ENCODE data around the gene ELL. TPM values are rescaled to one million over a fixed set of nuclear protein-coding genes. Genes with fewer than 3 reads are reported as not detected.

ELL gene
- total RNA-seq, 1 experiment from 2014 or later, result 17.0 TPM

GRCh38 chr19:18522124-18522861, 423 bp upstream of the ELL start:
- H3K4me1 Mint-ChIP-seq, result peaks cover 13% of the 10 kb centered on the region in 2 experiments
- Histone ChIP-seq H4K91ac (ENCODE audit: insufficient read length, low read depth, low read length) (no peak overlapping the region), H4K5ac (ENCODE audit: insufficient read length, low read depth, low read length) (no peak overlapping the region), H2BK5ac (ENCODE audit: insufficient read length, low read length) (no peak overlapping the region), H3K56ac (ENCODE audit: insufficient read length, low read depth, low read length) (no peak overlapping the region), H2BK20ac (ENCODE audit: low read depth, low read length, poor library complexity, severe bottlenecking) (no peak overlapping the region), H2AFZ (ENCODE audit: low read length) (no peak overlapping the region), H3K4me2 (ENCODE audit: insufficient read depth, insufficient read length, low read length) (peak overlapping the region; percentile 99), H4K8ac (replicated peaks; ENCODE audit: insufficient read length, low read depth, low read length) (no peak overlapping the region), H3T11ph (ENCODE audit: low read length) (no peak overlapping the region), H2BK120ac (ENCODE audit: low read depth, low read length, poor library complexity, severe bottlenecking) (no peak overlapping the region), H2AK5ac (ENCODE audit: insufficient read length, low read length) (no peak overlapping the region), H3K18ac (ENCODE audit: insufficient read length, low read depth, low read length) (peak overlapping the region; percentile 37), H3K23me2 (ENCODE audit: insufficient read length, low read depth, low read length, poor library complexity, severe bottlenecking) (peaks cover 12% of the 10 kb centered on the region), H3K9ac (ENCODE audit: extremely low read depth, insufficient read length, low read length) (no peak overlapping the region), H3K4ac (ENCODE audit: low read depth, low read length) (no peak overlapping the region), H4K20me1 (ENCODE audit: control insufficient read depth, insufficient read depth, insufficient read length) (no peaks in the 10 kb centered on the region), H3K27ac (ENCODE audit: insufficient read length, low read depth, low read length) (no peak overlapping the region), H3K79me1 (ENCODE audit: insufficient read depth, low read depth, low read length, poor library complexity, severe bottlenecking) (peaks cover 4% of the 10 kb centered on the region), H3K4me1 (ENCODE audit: insufficient read depth, low read length) (peaks cover 3% of the 10 kb centered on the region; the same call in 1 of the 2 replicates), H3K79me2 (ENCODE audit: insufficient read depth, low read length) (peaks cover 11% of the 10 kb centered on the region; the same call in 1 of the 2 replicates), H3K27me3 (ENCODE audit: insufficient read depth, low read length) (no peaks in the 10 kb centered on the region), H2BK15ac (ENCODE audit: low read depth, low read length) (no peak overlapping the region), H3K23ac (ENCODE audit: insufficient read length, low read depth, low read length) (no peak overlapping the region), H2BK12ac (ENCODE audit: insufficient read length, low read depth, low read length) (no peak overlapping the region), H3K9me3 (ENCODE audit: control insufficient read depth, low read depth, low read length) (no peaks in the 10 kb centered on the region), H3K14ac (ENCODE audit: insufficient read depth, low read length) (no peak overlapping the region)
- H3K9me3 Mint-ChIP-seq, result no peaks in the 10 kb centered on the region
- H3K27ac Mint-ChIP-seq, result peak overlapping the region; percentile 48 to 96 (median 55); a peak in 4 of 7 replicates
- no peaks in the 10 kb centered on the region for H3K36me3 Mint-ChIP-seq (ENCODE audit: insufficient read depth in 1 of 3, low read depth in 3 of 3)
- H3K4me3 Mint-ChIP-seq, result peak overlapping the region; percentile 92 to 96
- peak; percentile 100 for DNase-seq
- H3K27me3 Mint-ChIP-seq (ENCODE audit: low read depth), result no peaks in the 10 kb centered on the region
- no peak for TF ChIP-seq CTCF (conservative IDR thresholded peaks at IDR 0.05)
- WGBS (ENCODE audit: extremely low coverage, insufficient read length, low lambda C conversion rate), result no CpG with 5 or more reads among the region's 51 CpGs
